PC-9 (cell line): Measurements from ENCODE around the gene PITPNC1. TPM values are rescaled to one million over a fixed set of nuclear protein-coding genes. Genes with fewer than 3 reads are reported as not detected.
"Not testable (repeated sequence)": the region's sequence is repeated elsewhere in the genome, so short reads cannot be mapped to it uniquely, and the experiment has no call there.

ENCODE experiments used
- BruUV-seq: library from RNA; stranded (reverse); fragments of 400-500 nt; replicated peaks from 2 replicates; lab custom pipeline; 2021; lab: Mats Ljungman, UMichigan
- CTCF ChIA-PET: fragments of 300-600 bp; sonication (Branson Sonifier 250); formaldehyde crosslinking; loops from one replicate; lab custom pipeline; 2022; ENCODE audit warnings: antibody characterized with exemption; lab: Charles Lee
- POLR2A ChIA-PET: fragments of 300-600 bp; sonication (Branson Sonifier 250); formaldehyde crosslinking; loops from one replicate; lab custom pipeline; 2022; ENCODE audit warnings: antibody characterized with exemption; ENCODE audit not compliant: unreplicated experiment; lab: Charles Lee
- DNase-seq, 2 experiments: peaks; one replicate each; pipeline versions ENCODE4 v3.0.0 to v3.0.0-alpha.2; 2015 to 2022; ENCODE audit warnings: mixed read lengths in 1 of 2
- H2AFZ ChIP-seq: fragments of 200-600 bp; sonication (generic); 2 replicates; pipeline ENCODE4 v1.8.1; 2017; ENCODE audit warnings: antibody characterized with exemption
- H3F3A ChIP-seq: fragments of 200-600 bp; sonication (generic); 2 replicates; pipeline ENCODE4 v1.8.1; 2017; ENCODE audit warnings: antibody characterized with exemption, mild to moderate bottlenecking, low read depth; ENCODE audit not compliant: insufficient read depth
- H3K27ac ChIP-seq: fragments of 200-600 bp; sonication (generic); 2 replicates; pipeline ENCODE4 v1.6.1; 2016; ENCODE audit warnings: mixed run types
- H3K27me3 ChIP-seq: fragments of 200-600 bp; sonication (generic); 2 replicates; pipeline ENCODE4 v1.6.1; 2016; ENCODE audit warnings: low read depth, mixed run types; ENCODE audit not compliant: insufficient read depth
- H3K36me3 ChIP-seq: fragments of 200-600 bp; sonication (generic); 2 replicates; pipeline ENCODE4 v1.6.1; 2016; ENCODE audit warnings: low read depth, mixed run types
- H3K4me1 ChIP-seq: fragments of 200-600 bp; sonication (generic); replicated peaks from 2 replicates; pipeline ENCODE4 v1.6.1; 2016; ENCODE audit warnings: mixed run types; ENCODE audit not compliant: insufficient read depth
- H3K4me2 ChIP-seq: fragments of 200-600 bp; sonication (generic); 2 replicates; pipeline ENCODE4 v1.6.1; 2017; ENCODE audit warnings: mixed run types
- H3K4me3 ChIP-seq: fragments of 200-600 bp; sonication (generic); 2 replicates; pipeline ENCODE4 v1.6.1; 2016; ENCODE audit warnings: mixed run types
- H3K79me2 ChIP-seq: fragments of 200-600 bp; sonication (generic); 2 replicates; pipeline ENCODE4 v1.6.1; 2017; ENCODE audit warnings: low read depth, mixed run types
- H3K9me2 ChIP-seq: fragments of 200-600 bp; sonication (generic); 2 replicates; pipeline ENCODE4 v1.8.1; 2017; ENCODE audit warnings: mild to moderate bottlenecking; ENCODE audit not compliant: insufficient read depth
- H3K9me3 ChIP-seq: fragments of 200-600 bp; sonication (generic); 2 replicates; pipeline ENCODE4 v1.8.1; 2016; ENCODE audit warnings: low read depth; ENCODE audit not compliant: insufficient read depth
- H4K20me1 ChIP-seq: fragments of 200-600 bp; sonication (generic); 2 replicates; pipeline ENCODE4 v1.8.1; 2017; ENCODE audit not compliant: insufficient read depth
- EZH2 ChIP-seq: fragments of 200-600 bp; sonication (generic); IDR thresholded peaks from 2 replicates; pipeline ENCODE4 v1.8.0; 2017; ENCODE audit warnings: antibody characterized with exemption, low read depth
- intact Hi-C: fragments of 100-400 bp; cut with micrococcal nuclease; formaldehyde crosslinking; loops from one replicate; pipeline ENCODE4 v1.10.0; 2022; ENCODE audit not compliant: unreplicated experiment
- total RNA-seq: library from RNA; stranded (reverse); gene quantifications from 2 replicates; pipeline ENCODE4 v1.2.3, GENCODE V29; 2021
- TF ChIP-seq, protein P1 (sequence below): fragments of 200-600 bp; sonication (generic); conservative IDR thresholded peaks from 2 replicates; pipeline ENCODE4 v1.6.1; 2017; ENCODE audit warnings: mixed run types, antibody characterized with exemption, mild to moderate bottlenecking, moderate library complexity

Gene PITPNC1
- total RNA-seq, 1 experiment from 2014 or later = 6.0 TPM

DNA sequence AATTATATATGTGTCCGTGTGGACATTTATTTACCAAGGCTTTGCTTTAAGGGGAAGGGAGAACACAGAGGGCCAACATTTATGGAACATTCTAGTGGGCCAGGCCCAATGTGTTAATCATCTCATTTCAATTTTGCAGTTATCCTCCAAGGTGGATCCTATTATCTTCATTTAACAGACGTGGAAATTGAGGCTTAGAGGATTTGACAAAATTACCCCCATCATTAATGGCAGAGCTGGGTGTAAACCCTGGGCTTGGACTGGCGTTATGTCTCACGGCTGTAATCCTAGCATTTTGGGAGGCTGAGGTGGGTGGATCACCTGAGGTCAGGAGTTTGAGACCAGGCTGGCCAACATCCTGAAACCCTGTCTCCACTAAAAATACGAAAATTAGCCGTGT is 26.4 kb downstream of the PITPNC1 start:
- ChIA-PET POLR2A (no interaction called here), CTCF (no interaction called here)
- no peak overlapping the region for H3K27ac ChIP-seq
- intact Hi-C loops = no loop called here
- no peak overlapping the region for H2AFZ ChIP-seq
- TF ChIP-seq EZH2 = no peak
- TF ChIP-seq, protein P1, sequence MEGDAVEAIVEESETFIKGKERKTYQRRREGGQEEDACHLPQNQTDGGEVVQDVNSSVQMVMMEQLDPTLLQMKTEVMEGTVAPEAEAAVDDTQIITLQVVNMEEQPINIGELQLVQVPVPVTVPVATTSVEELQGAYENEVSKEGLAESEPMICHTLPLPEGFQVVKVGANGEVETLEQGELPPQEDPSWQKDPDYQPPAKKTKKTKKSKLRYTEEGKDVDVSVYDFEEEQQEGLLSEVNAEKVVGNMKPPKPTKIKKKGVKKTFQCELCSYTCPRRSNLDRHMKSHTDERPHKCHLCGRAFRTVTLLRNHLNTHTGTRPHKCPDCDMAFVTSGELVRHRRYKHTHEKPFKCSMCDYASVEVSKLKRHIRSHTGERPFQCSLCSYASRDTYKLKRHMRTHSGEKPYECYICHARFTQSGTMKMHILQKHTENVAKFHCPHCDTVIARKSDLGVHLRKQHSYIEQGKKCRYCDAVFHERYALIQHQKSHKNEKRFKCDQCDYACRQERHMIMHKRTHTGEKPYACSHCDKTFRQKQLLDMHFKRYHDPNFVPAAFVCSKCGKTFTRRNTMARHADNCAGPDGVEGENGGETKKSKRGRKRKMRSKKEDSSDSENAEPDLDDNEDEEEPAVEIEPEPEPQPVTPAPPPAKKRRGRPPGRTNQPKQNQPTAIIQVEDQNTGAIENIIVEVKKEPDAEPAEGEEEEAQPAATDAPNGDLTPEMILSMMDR = no peak
- DNase-seq = no peak
- H3K9me3 ChIP-seq = no peaks in the 10 kb centered on the region
- no peak overlapping the region for H3K4me2 ChIP-seq
- H3K27me3 ChIP-seq = no peaks in the 10 kb centered on the region
- H3K4me3 ChIP-seq = no peak overlapping the region
- BruUV-seq = no TSS peak
- no peaks in the 10 kb centered on the region for H3K9me2 ChIP-seq
- H3K36me3 ChIP-seq = no peaks in the 10 kb centered on the region
- H3K79me2 ChIP-seq = no peaks in the 10 kb centered on the region
- no peaks in the 10 kb centered on the region for H3K4me1 ChIP-seq
- H3F3A ChIP-seq = no peaks in the 10 kb centered on the region
- no peaks in the 10 kb centered on the region for H4K20me1 ChIP-seq

DNA sequence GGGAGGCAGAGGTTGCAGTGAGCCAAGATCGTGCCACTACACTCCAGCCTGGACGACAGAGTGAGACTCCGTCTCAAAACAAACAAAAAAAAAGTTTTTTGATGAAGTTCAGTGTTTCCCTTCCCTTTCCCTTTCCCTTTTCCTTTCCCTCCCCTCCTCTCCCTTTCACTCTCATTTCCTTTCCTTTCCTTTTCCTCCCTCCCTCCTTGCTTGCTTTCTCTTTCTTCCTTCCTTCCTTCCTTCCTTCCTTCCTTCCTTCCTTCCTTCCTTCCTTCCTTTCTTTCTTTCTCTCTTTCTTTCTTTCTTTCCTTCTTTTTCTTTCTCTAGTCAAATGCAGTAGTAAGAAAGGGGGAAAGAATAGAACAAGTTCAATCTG is 31.4 kb downstream of the PITPNC1 start:
- H3K9me2 ChIP-seq, H3K27me3 ChIP-seq, H3K27ac ChIP-seq, POLR2A ChIA-PET, H3K4me3 ChIP-seq, DNase-seq, H2AFZ ChIP-seq, H3K36me3 ChIP-seq, H3K4me2 ChIP-seq, H3K4me1 ChIP-seq, H3K9me3 ChIP-seq, H3K79me2 ChIP-seq, BruUV-seq, H4K20me1 ChIP-seq, CTCF ChIA-PET, intact Hi-C loops, H3F3A ChIP-seq: not testable (repeated sequence)

DNA sequence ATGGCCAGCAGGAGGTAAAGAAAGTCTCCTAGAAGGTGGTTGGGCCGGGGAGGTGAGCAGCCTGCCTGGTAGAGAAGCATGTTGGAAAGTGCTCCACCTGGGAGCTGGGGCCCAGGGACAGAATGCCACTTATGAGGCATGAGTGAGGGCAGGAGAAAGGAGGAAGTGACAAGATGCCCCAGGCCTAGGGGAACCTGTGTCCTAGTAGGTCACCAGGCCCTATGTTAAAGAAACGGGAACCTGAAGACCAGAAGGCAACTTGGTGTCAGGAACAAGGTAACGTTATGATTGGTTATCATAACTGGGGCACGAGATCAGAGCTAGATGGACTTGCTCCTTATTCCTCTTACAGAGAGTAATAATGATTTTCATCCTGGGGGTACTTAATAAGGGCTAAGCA is 34.3 kb downstream of the PITPNC1 start:
- H3K9me2 ChIP-seq = no peaks in the 10 kb centered on the region

More for the DNA sequence above, 34.3 kb downstream of the PITPNC1 start:
- no peak overlapping the region for H3K4me2 ChIP-seq
- H3K27ac ChIP-seq = no peak overlapping the region
- ChIA-PET POLR2A (no interaction called here), CTCF (no interaction called here)
- no peaks in the 10 kb centered on the region for H3K79me2 ChIP-seq
- no peaks in the 10 kb centered on the region for H3K9me3 ChIP-seq
- no peaks in the 10 kb centered on the region for H3F3A ChIP-seq
- intact Hi-C loops = no loop called here
- no peak overlapping the region for H3K4me3 ChIP-seq
- no TSS peak for BruUV-seq
- DNase-seq = no peak
- no peak overlapping the region for H2AFZ ChIP-seq
- no peaks in the 10 kb centered on the region for H4K20me1 ChIP-seq
- H3K36me3 ChIP-seq = no peaks in the 10 kb centered on the region
- no peaks in the 10 kb centered on the region for H3K4me1 ChIP-seq
- no peaks in the 10 kb centered on the region for H3K27me3 ChIP-seq
- TF ChIP-seq, protein P1 = no peak
- TF ChIP-seq EZH2 = no peak
